ENCODE data around the gene PCNX2.
"Not testable (repeated sequence)": the region's sequence is repeated elsewhere in the genome, so short reads cannot be mapped to it uniquely, and the experiment has no call there.

PCNX2 gene

GRCh38 chr1:233005703-233006102 lies 289.8 kb downstream of the PCNX2 start:
- H3K9me3 ChIP-seq = no peaks in the 10 kb centered on the region
- no peak overlapping the region for H3K4me3 ChIP-seq (ENCODE audit: low read depth, low read length)
- no peaks in the 10 kb centered on the region for H3K4me1 ChIP-seq
- no peak for DNase-seq
- TF ChIP-seq CTCF (IDR thresholded peaks at IDR 0.05; ENCODE audit: low read depth, low read length) = no peak
- H3K27me3 ChIP-seq = no peaks in the 10 kb centered on the region
- no peaks in the 10 kb centered on the region for H3K36me3 ChIP-seq

- H3K9me3 ChIP-seq = no peaks in the 10 kb centered on the region
- TF ChIP-seq CTCF (IDR thresholded peaks at IDR 0.05; ENCODE audit: low read depth, low read length) = no peak
- no peaks in the 10 kb centered on the region for H3K36me3 ChIP-seq
- no peaks in the 10 kb centered on the region for H3K27me3 ChIP-seq
- no peak overlapping the region for H3K4me3 ChIP-seq (ENCODE audit: low read depth, low read length)
- no peaks in the 10 kb centered on the region for H3K4me1 ChIP-seq
- no peak for DNase-seq
Observed at GRCh38 chr1:233005156-233005555, 290.4 kb downstream of the PCNX2 start.

- no peak for DNase-seq
- H3K4me3 ChIP-seq (ENCODE audit: low read depth, low read length) = no peak overlapping the region
- no peak for TF ChIP-seq CTCF (IDR thresholded peaks at IDR 0.05; ENCODE audit: low read depth, low read length)
- no peaks in the 10 kb centered on the region for H3K27me3 ChIP-seq
- H3K36me3 ChIP-seq = no peaks in the 10 kb centered on the region
- H3K9me3 ChIP-seq = no peaks in the 10 kb centered on the region
- no peaks in the 10 kb centered on the region for H3K4me1 ChIP-seq
Observed at GRCh38 chr1:233004451-233004850, 291.1 kb downstream of the PCNX2 start.

GRCh38 chr1:233003638-233004037 lies 291.9 kb downstream of the PCNX2 start:
- not testable (repeated sequence) for H3K4me3 ChIP-seq (ENCODE audit: low read depth, low read length); H3K9me3 ChIP-seq; DNase-seq; H3K4me1 ChIP-seq; H3K27me3 ChIP-seq; H3K36me3 ChIP-seq

- no peaks in the 10 kb centered on the region for H3K36me3 ChIP-seq
- TF ChIP-seq CTCF (IDR thresholded peaks at IDR 0.05; ENCODE audit: low read depth, low read length) = no peak
- no peak overlapping the region for H3K4me3 ChIP-seq (ENCODE audit: low read depth, low read length)
Observed at GRCh38 chr1:232999956-233000625, 295.4 kb downstream of the PCNX2 start.

GRCh38 chr1:232998646-232999045 lies 296.9 kb downstream of the PCNX2 start:
- no peaks in the 10 kb centered on the region for H3K36me3 ChIP-seq
- no peak for DNase-seq

More at GRCh38 chr1:232999956-233000625, 295.4 kb downstream of the PCNX2 start:
- H3K27me3 ChIP-seq = no peaks in the 10 kb centered on the region
- no peaks in the 10 kb centered on the region for H3K4me1 ChIP-seq
- no peak for DNase-seq
- no peaks in the 10 kb centered on the region for H3K9me3 ChIP-seq

More at GRCh38 chr1:232998646-232999045, 296.9 kb downstream of the PCNX2 start:
- Histone ChIP-seq H3K27me3 (no peaks in the 10 kb centered on the region), H3K4me1 (no peaks in the 10 kb centered on the region), H3K4me3 (ENCODE audit: low read depth, low read length) (no peak overlapping the region), H3K9me3 (no peaks in the 10 kb centered on the region)
- TF ChIP-seq CTCF (IDR thresholded peaks at IDR 0.05; ENCODE audit: low read depth, low read length) = no peak
